ENCODE measurements around the gene CSF2.
"Not testable (repeated sequence)": the region's sequence is repeated elsewhere in the genome, so short reads cannot be mapped to it uniquely, and the experiment has no call there.

CSF2 gene

DNA sequence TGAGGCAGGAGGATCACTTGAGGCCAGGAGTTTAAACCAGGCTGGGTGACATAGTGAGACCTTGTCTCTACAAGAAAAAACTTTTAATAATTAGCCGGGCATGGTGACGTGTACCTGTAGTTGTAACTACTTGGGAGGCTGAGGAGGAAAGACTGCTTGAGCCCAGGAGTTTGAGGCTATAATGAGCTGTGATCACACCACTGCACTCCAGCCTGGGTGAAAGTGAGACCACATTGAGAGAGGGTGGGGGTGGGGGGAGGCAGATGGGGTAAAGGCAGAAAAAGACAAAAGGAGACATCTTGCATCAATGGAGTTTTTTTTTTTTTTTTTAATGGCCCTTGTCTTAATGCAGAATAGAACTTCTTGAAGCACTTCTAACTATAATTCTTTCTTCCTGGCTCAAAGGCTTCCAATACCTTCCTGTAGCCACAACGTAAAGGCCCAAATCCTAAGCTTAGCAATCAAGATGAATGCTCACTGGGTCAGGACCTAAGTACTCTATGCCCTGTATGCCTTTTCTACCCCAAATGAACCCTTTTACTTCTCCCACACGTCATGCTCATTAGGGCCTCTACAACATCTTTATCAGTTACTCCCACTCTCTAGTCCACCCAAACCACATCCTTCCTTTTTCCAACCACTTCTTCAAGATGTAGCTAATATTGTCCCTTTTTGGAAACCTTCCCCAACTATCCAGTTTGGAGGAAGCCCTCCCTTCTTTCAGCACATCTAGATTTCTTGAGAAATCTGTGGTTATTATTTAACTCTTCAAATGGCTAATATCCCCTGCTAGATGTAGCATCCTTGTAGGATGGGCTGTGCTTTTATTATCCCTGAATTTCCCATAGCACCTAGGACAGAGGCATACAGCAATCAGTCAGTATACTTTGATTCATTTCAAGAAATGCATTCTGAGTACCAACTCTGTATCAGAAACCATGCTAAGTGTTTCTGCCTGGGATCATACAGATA lies 40.8 kb downstream of the CSF2 start:
- DNase-seq: peak; percentile 71 to 82

GRCh38 chr5:132115375-132115774 lies 41.8 kb downstream of the CSF2 start:
- DNase-seq: no peak

GRCh38 chr5:132116072-132116471 lies 42.5 kb downstream of the CSF2 start:
- DNase-seq: no peak

- not testable (repeated sequence) for DNase-seq
These were observed 43.4 kb downstream of the CSF2 start for GRCh38 chr5:132116909-132117489.

DNA sequence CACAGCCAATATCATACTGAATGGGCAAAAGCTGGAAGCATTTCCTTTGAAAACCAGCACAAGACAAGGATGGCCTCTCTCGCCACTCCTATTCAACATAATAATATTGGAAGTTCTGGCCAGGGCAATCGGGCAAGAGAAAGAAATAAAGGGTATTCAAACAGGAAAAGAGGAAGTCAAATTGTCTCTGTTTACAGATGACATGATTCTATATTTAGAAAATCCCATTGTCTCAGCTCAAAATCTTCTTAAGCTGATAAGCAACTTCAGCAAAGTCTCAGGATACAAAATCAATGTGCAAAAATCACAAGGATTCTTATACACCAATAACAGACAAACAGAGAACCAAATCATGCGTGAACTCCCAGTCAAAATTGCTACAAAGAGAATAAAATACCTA lies 47.1 kb downstream of the CSF2 start:
- not testable (repeated sequence) for DNase-seq

- not testable (repeated sequence) for DNase-seq
These were observed 49.4 kb downstream of the CSF2 start for GRCh38 chr5:132122971-132123370.

GRCh38 chr5:132123578-132123977 lies 50.0 kb downstream of the CSF2 start:
- not testable (repeated sequence) for DNase-seq

All from AML-193 (cell line).